ENCODE results near the gene MEGF6. TPM values are rescaled to one million over a fixed set of nuclear protein-coding genes. Genes with fewer than 3 reads are reported as not detected.

The MEGF6 gene
- total RNA-seq, 4 donors from 2014 or later = 0.88 to 69.0 (median 36.9) TPM

- intact Hi-C loops (cut with DNase I; ENCODE audit: low total_unique reads) = no loop called here
- Histone ChIP-seq H3K9me3 (no peaks in the 10 kb centered on the region), H3K36me3 (no peaks in the 10 kb centered on the region), H3K4me1 (peaks cover 0 to under 1% of the 10 kb centered on the region in 2 donors), H3K4me3 (no peak overlapping the region), H3K27ac (no peak overlapping the region), H3K27me3 (peaks cover 0 to under 1% of the 10 kb centered on the region in 2 donors)
- no peak for DNase-seq
- no peak for TF ChIP-seq CTCF (IDR thresholded peaks at IDR 0.05)
- no peak for TF ChIP-seq POLR2A (IDR thresholded peaks at IDR 0.05)
Measured at GRCh38 chr1:3459940-3460671, 151.2 kb downstream of the MEGF6 start.

- Histone ChIP-seq H3K4me1 (peaks cover 0 to 9% of the 10 kb centered on the region in 2 donors), H3K9me3 (no peaks in the 10 kb centered on the region), H3K27me3 (peaks cover 0 to 6% of the 10 kb centered on the region in 2 donors), H3K4me3 (no peak overlapping the region), H3K36me3 (no peaks in the 10 kb centered on the region), H3K27ac (no peak overlapping the region)
- no peak for TF ChIP-seq POLR2A (IDR thresholded peaks at IDR 0.05)
- no peak for TF ChIP-seq CTCF (IDR thresholded peaks at IDR 0.05)
- DNase-seq = no peak
- intact Hi-C loops (cut with DNase I; ENCODE audit: low total_unique reads) = no loop called here
Measured at GRCh38 chr1:3459051-3459908, 152.0 kb downstream of the MEGF6 start.

GRCh38 chr1:3457910-3458883 is 153.1 kb downstream of the MEGF6 start:
- Histone ChIP-seq H3K27ac (no peak overlapping the region), H3K9me3 (no peaks in the 10 kb centered on the region), H3K4me1 (peaks cover 0 to 13% of the 10 kb centered on the region in 2 donors), H3K36me3 (no peaks in the 10 kb centered on the region), H3K27me3 (peaks cover 6% of the 10 kb centered on the region in 2 donors), H3K4me3 (no peak overlapping the region)
- no peak for DNase-seq
- TF ChIP-seq CTCF (IDR thresholded peaks at IDR 0.05) = no peak
- no peak for TF ChIP-seq POLR2A (IDR thresholded peaks at IDR 0.05)
- intact Hi-C loops (cut with DNase I; ENCODE audit: low total_unique reads) = no loop called here

GRCh38 chr1:3456964-3457909 is 154.1 kb downstream of the MEGF6 start:
- H3K9me3 ChIP-seq = no peaks in the 10 kb centered on the region
- no peaks in the 10 kb centered on the region for H3K36me3 ChIP-seq
- no peak for DNase-seq
- TF ChIP-seq POLR2A (IDR thresholded peaks at IDR 0.05) (no peak), CTCF (IDR thresholded peaks at IDR 0.05) (no peak)
- intact Hi-C loops (cut with DNase I; ENCODE audit: low total_unique reads) = no loop called here
- peaks cover 6% of the 10 kb centered on the region in 2 donors for H3K27me3 ChIP-seq
- peaks cover 0 to 13% of the 10 kb centered on the region in 2 donors for H3K4me1 ChIP-seq
- H3K27ac ChIP-seq = no peak overlapping the region
- no peak overlapping the region for H3K4me3 ChIP-seq

Measured in uterus (tissue), 4 donors.